ENCODE results near the gene TIGD6.
"Not testable (repeated sequence)": the region's sequence is repeated elsewhere in the genome, so short reads cannot be mapped to it uniquely, and the experiment has no call there.

TIGD6 gene

GRCh38 chr5:150000256-150000989, at the start of gene TIGD6, which contains the start of gene HMGXB3:
TSS of gene TIGD6 (minus strand) at chr5:150000654. CDS start at chr5:149996348, 4,306 bp downstream.
TSS of gene HMGXB3 (plus strand) at chr5:150000739. CDS start at chr5:150004853, 4,114 bp downstream.
- peak; percentile 42 to 46 for DNase-seq

DNA sequence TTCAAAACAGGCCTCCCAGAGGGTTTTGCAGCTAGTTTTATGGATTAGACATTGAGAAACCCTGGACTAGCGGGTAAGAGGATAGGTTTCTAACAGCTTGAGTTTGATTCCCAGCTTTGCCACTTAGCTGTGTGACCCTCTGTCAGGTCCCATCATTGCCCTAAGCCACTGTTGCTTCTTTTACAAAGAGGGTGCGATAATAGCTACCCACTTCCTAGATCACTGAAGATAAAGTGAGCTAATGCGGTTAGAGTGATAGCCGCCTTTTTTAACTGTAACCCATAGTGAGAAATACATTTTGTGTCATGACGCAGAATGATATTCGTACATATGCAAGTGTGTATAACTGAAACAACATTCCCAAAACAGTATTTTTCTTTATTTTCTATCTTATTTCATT, 45.6 kb upstream of the TIGD6 start:
- no peak for DNase-seq

GRCh38 chr5:150045549-150045948, 45.1 kb upstream of the TIGD6 start:
- no peak for DNase-seq

GRCh38 chr5:150044712-150045111, 44.3 kb upstream of the TIGD6 start:
- DNase-seq: no peak

DNA sequence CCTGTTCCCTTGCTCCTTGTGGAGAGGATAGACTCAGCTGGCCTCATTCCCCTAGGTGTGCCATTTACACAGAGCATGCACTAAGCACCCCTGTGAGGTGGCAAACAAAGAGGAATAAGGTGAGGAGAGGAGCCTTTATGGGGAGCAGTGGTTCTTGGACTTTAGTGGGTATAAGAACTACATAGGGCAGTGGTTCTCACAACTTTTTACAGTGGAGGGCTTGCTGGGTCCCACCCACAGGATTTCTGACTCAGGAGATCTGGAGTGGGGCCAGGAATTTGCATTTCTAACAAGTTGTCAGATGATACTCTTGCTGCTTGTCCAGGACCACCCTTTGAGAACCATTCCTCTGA, 43.9 kb upstream of the TIGD6 start:
- no peak for DNase-seq

DNA sequence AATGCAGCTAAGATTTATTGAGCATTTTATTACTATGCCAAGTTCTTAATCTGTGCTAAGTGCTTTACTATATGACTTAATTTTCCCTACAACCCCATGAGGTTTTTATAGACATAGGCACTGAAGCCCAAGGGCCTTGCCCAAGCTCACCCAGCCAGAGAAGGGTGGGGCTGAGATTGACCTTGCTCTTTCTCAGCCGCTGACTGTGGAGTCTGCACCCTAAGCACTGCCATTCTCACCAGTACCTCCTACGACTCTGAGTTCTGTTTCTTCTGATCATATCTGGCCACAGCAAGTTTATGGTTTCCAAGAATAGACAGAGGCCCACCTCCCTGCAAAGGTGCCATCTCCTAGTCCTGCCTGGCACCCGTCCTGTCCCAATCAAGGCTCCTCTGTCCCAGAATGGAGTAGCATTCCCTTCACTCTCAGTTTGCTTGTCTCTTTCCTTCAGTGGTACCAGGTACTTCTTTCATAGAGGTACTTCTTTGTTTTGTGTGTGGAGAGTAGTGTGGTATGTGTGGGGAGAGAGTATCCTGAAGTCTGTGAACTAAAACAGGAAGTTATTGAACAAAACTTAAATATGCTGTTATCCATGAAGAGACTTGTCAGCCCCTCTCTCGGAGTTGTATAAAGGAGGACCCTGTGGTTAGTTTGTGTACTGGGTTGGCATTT, 43.3 kb upstream of the TIGD6 start:
- no peak for DNase-seq

DNA sequence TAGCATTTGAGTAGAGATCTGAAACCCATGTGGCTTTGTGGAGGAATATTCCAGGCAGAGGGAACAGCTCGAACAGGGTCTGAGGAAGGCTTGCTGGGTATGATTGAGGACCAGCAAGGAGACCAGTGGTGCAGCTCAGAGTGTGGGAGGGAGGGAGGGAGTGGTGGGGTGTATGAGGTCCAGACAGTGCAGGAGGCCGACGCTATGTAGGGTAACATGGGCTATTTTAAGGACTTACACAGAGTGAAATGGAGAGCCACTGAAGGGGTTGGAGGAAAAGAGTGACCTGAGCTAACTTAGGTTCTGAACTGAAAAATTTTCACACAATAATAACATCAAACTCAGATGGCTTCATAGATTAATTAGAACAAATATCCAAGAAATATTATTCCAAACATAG, 42.0 kb upstream of the TIGD6 start:
- no peak for DNase-seq

DNA sequence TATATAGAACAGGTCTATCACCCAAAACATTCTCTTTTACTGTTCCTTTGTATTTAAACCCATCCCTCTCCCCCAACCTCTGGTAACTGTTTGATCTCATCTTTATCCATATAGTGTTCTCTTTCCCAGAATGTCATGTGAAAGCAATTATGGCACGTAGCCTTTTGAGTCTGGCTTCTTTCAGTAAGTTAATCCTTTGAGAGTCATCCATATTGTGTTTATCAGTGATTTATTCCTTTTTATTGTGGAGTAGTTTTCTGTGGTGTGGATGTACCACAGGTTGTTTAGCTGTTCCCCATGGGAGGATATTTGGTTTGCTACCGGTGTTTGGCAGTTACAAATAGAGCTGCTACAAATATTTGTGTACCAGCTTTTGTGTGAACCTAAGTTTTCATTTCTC, 38.1 kb upstream of the TIGD6 start:
- DNase-seq: no peak

- DNase-seq: no peak
Measured at GRCh38 chr5:150036513-150036912, 36.1 kb upstream of the TIGD6 start.

GRCh38 chr5:150035139-150035895, 34.9 kb upstream of the TIGD6 start:
- no peak for DNase-seq

GRCh38 chr5:150034662-150035061, 34.2 kb upstream of the TIGD6 start:
- DNase-seq: no peak

- DNase-seq: no peak
Measured at GRCh38 chr5:150033334-150033733, 32.9 kb upstream of the TIGD6 start.

- DNase-seq: not testable (repeated sequence)
Measured at GRCh38 chr5:150028047-150028446, 27.6 kb upstream of the TIGD6 start.

- no peak for DNase-seq
Measured at GRCh38 chr5:150026682-150027172, 26.3 kb upstream of the TIGD6 start.

GRCh38 chr5:150024346-150024984, 24.0 kb upstream of the TIGD6 start:
- no peak for DNase-seq

- no peak for DNase-seq
Measured at GRCh38 chr5:150023136-150023535, 22.7 kb upstream of the TIGD6 start.

DNA sequence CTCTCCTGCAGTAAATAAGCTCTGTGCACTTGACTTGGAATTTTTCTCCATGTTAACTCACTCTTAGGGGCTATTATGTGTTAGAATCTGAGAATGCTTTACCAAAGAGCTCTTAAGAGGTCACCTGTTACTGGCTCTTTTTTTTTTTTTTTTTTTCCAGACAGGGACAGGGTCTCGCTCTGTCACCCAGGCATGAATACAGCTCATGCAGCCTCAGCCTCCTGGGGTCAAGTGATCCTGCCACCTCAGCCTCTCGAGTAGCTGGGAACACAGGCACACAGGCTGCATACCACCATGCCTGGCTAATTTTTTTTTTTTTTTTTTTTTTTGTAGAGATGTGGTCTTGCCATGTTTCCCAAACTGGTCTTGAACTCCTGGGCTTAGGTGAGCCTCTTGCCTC, 22.2 kb upstream of the TIGD6 start:
- no peak for DNase-seq

DNA sequence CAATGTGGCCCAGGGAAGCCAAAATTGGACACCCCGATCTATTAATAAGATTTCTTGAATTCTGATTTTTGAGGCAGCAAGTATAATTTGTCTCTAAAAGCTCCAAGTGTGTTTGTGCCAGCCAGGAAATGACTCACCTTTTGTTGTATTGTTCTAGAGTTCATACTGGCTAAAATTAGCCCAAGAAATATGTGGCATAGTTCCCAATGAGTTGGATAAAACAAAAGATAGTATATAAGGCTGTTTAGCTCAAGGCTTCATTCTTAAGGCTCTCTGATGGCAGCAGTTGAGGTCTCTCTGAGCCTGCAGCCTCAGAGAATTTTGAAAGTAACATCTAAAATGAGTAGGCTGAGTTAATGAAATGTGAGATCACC, 21.7 kb upstream of the TIGD6 start:
- no peak for DNase-seq

DNA sequence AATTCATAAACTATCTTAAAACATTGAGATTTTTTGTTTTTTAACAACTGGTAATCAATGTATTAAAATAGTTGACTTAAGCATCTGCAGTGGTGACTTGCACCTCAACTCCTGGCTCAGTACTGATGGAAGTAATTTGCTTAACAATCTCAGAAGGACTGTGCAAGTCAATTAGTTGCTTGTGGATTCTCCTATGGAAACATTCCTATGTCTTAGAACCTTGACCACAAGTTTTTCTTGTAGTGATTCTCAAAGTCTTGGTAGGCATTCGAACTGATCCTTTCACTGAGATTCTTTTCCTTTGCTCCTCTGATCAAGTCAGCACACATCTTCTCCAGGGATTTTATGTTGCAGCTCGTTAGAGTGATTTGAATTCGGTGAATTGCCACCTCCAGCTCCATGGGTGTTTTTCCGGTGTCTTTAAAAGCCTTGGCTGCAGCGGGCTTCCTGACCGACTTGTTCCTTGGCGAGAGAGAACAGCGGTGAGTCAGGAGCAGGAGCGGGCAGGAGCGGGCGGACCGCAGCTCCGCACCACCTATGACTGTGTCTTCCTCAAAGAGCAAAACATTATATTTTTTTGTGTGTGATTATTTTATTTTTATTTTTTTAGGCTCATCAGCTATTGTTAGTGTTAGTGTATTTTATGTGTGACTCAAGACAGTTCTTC, 21.2 kb upstream of the TIGD6 start:
- DNase-seq: no peak

- DNase-seq: no peak
Measured at GRCh38 chr5:150020249-150020648, 19.8 kb upstream of the TIGD6 start.

DNA sequence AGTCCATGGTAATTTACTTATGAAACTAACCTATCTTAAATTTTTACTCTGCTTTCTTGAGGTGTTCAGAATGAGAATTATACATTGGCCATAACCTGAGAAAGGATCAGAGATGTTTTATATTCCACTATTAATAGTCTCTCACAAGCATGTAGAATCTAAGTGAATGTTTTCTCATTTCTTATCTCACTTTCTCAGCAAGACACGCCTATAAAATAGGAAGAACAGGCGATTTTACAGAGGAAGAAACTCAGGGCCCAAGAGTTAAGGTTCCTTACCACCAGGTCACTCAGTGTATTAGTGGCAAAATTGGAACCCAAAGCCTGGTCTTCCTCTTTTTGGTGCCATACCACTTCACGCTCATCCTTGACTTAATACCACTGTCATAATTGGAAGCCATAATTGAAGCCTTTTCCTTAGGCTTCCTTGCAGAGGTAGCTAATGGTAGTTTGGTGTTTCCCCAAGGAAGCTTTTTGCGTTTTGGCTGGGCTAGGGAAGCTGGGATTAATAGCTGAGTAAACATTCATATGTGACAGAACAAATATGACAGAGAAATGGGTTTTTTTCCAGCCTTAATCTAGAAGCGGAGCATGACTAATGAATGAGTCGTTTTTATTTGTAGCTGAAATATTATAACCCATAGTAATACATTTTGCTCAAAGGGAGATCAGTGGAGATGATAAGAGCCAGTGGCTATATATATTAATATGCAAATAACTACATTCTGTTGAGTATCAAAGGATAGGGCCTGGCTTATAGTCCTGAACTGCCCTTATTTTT, 17.0 kb upstream of the TIGD6 start:
- DNase-seq: no peak

GRCh38 chr5:150016537-150016936, 16.1 kb upstream of the TIGD6 start:
- DNase-seq: no peak
